IMR-90 (cell line): ENCODE data around the gene DMRT2. TPM values are rescaled to one million over a fixed set of nuclear protein-coding genes. Genes with fewer than 3 reads are reported as not detected.

Experiments used
- ATAC-seq: fragments of 200-7000 bp; cut with Tn5 transposase; 2 replicates; pipeline ENCODE4 v1.9.1; 2020; ENCODE audit warnings: low read depth, mild to moderate bottlenecking, moderate library complexity
- BruUV-seq: library from RNA; stranded (reverse); fragments of 400-500 nt; replicated peaks from 2 replicates; lab custom pipeline; 2021; lab: Mats Ljungman, UMichigan
- CTCF ChIA-PET: fragments of 300-600 bp; formaldehyde crosslinking; extraction: SDS; loops from one replicate; lab custom pipeline; 2021; ENCODE audit warnings: antibody characterized with exemption; lab: Yijun Ruan, JAX
- POLR2A ChIA-PET: fragments of 300-600 bp; sonication (Branson Sonifier 250); formaldehyde crosslinking; loops from one replicate; lab custom pipeline; 2022; ENCODE audit warnings: antibody characterized with exemption; ENCODE audit not compliant: unreplicated experiment; lab: Charles Lee
- DNase-seq: peaks from one replicate; pipeline ENCODE4 v3.0.0; 2013
- H2AFZ ChIP-seq: replicated peaks from 2 replicates; pipeline ENCODE3; 2013; ENCODE audit warnings: low read length, mild to moderate bottlenecking; ENCODE audit not compliant: poor library complexity
- H2AK5ac ChIP-seq: 2 replicates; pipeline ENCODE4 v1.6.1; 2013; ENCODE audit warnings: low read depth, low read length, inconsistent platforms
- H2AK9ac ChIP-seq: replicated peaks from 2 replicates; pipeline ENCODE3; 2013; ENCODE audit warnings: mild to moderate bottlenecking, low read depth, low read length, moderate library complexity; ENCODE audit not compliant: poor library complexity
- H2BK120ac ChIP-seq: 2 replicates; pipeline ENCODE4 v1.6.1; 2013; ENCODE audit warnings: low read depth, low read length, inconsistent platforms
- H2BK15ac ChIP-seq: 3 replicates; pipeline ENCODE4 v1.6.1; 2013; ENCODE audit warnings: low read depth, low read length, inconsistent platforms
- H2BK20ac ChIP-seq: 2 replicates; pipeline ENCODE4 v1.6.1; 2013; ENCODE audit warnings: low read depth, mild to moderate bottlenecking, inconsistent platforms, low read length, moderate library complexity
- H2BK5ac ChIP-seq: 2 replicates; pipeline ENCODE4 v1.6.1; 2013; ENCODE audit warnings: mild to moderate bottlenecking, low read depth, low read length, inconsistent platforms; ENCODE audit not compliant: poor library complexity, severe bottlenecking
- H3K14ac ChIP-seq: replicated peaks from 2 replicates; pipeline ENCODE4 v1.6.1; 2013; ENCODE audit warnings: low read depth, low read length, inconsistent platforms
- H3K18ac ChIP-seq: 2 replicates; pipeline ENCODE4 v1.6.1; 2013; ENCODE audit warnings: low read depth, low read length, control low read depth
- H3K23ac ChIP-seq: 2 replicates; pipeline ENCODE4 v1.6.1; 2013; ENCODE audit warnings: low read depth, low read length, inconsistent platforms
- H3K27ac ChIP-seq: 2 replicates; pipeline ENCODE4 v1.5.1; 2013; ENCODE audit warnings: mild to moderate bottlenecking, control low read depth, low read length; ENCODE audit not compliant: insufficient read depth
- H3K27me3 ChIP-seq: 2 replicates; pipeline ENCODE4 v1.6.1; 2013; ENCODE audit warnings: low read length; ENCODE audit not compliant: control insufficient read depth, insufficient read depth
- H3K36me3 ChIP-seq: 2 replicates; pipeline ENCODE4 v1.6.1; 2013; ENCODE audit warnings: low read length, mixed read lengths; ENCODE audit not compliant: control insufficient read depth, insufficient read depth
- H3K4ac ChIP-seq: 2 replicates; pipeline ENCODE4 v1.6.1; 2013; ENCODE audit warnings: low read depth, low read length, inconsistent platforms
- H3K4me1 ChIP-seq: 2 replicates; pipeline ENCODE4 v1.6.1; 2013; ENCODE audit warnings: low read length, mixed read lengths; ENCODE audit not compliant: control insufficient read depth, insufficient read depth
- H3K4me2 ChIP-seq: 2 replicates; pipeline ENCODE4 v1.6.1; 2013; ENCODE audit warnings: low read depth, mild to moderate bottlenecking, control low read depth, low read length, moderate library complexity
- H3K4me3 ChIP-seq: 2 replicates; pipeline ENCODE4 v1.5.1; 2013; ENCODE audit warnings: low read depth, mild to moderate bottlenecking, control low read depth, low read length, moderate library complexity; ENCODE audit not compliant: insufficient read depth
- H3K56ac ChIP-seq: 2 replicates; pipeline ENCODE4 v1.6.1; 2013; ENCODE audit warnings: low read length, inconsistent platforms; ENCODE audit not compliant: insufficient read depth; ENCODE audit errors: extremely low read depth
- H3K79me1 ChIP-seq, 2 experiments: 2 replicates each; pipeline ENCODE4 v1.6.1; 2013; ENCODE audit warnings: low read length in 2 of 2, inconsistent platforms in 1 of 2, low read depth in 1 of 2
- H3K9ac ChIP-seq: 2 replicates; pipeline ENCODE4 v1.6.1; 2013; ENCODE audit warnings: low read depth, low read length, control low read depth
- H3K9me1 ChIP-seq: 2 replicates; pipeline ENCODE4 v1.6.1; 2013; ENCODE audit warnings: low read length, inconsistent platforms; ENCODE audit not compliant: insufficient read depth
- H3K9me3 ChIP-seq: 2 replicates; pipeline ENCODE4 v1.6.1; 2013; ENCODE audit warnings: low read length; ENCODE audit not compliant: control insufficient read depth, insufficient read depth
- H4K20me1 ChIP-seq: 2 replicates; pipeline ENCODE4 v1.6.1; 2013; ENCODE audit warnings: low read length, inconsistent platforms; ENCODE audit not compliant: insufficient read depth
- H4K5ac ChIP-seq: 2 replicates; pipeline ENCODE4 v1.6.1; 2013; ENCODE audit warnings: mild to moderate bottlenecking, low read depth, low read length, control low read depth
- H4K8ac ChIP-seq, 2 experiments: 2 replicates each; pipeline ENCODE4 v1.6.1; 2013; ENCODE audit warnings: low read depth in 2 of 2, low read length in 2 of 2, control low read depth in 1 of 2, inconsistent platforms in 1 of 2
- H4K91ac ChIP-seq: 2 replicates; pipeline ENCODE4 v1.6.1; 2013; ENCODE audit warnings: low read depth, low read length, inconsistent platforms; ENCODE audit not compliant: insufficient read depth
- BHLHE40 ChIP-seq: fragments of 150-350 bp; IDR thresholded peaks from 2 replicates; pipeline ENCODE4 v1.6.1; 2016; ENCODE audit warnings: mild to moderate bottlenecking, low read depth, low read length
- CEBPB ChIP-seq: IDR thresholded peaks from 2 replicates; pipeline ENCODE4 v1.6.1; 2012; ENCODE audit warnings: low read depth, low read length, improper control_type of control experiment
- CHD1 ChIP-seq: IDR thresholded peaks from 2 replicates; pipeline ENCODE4 v1.6.1; 2012; ENCODE audit warnings: low read depth, low read length, improper control_type of control experiment
- FOS ChIP-seq: fragments of 150-350 bp; IDR thresholded peaks from 2 replicates; pipeline ENCODE4 v1.6.1; 2016; ENCODE audit warnings: low read depth, low read length
- MAFK ChIP-seq: IDR thresholded peaks from 2 replicates; pipeline ENCODE4 v1.6.1; 2012; ENCODE audit warnings: low read depth, low read length, improper control_type of control experiment
- MAZ ChIP-seq: IDR thresholded peaks from 2 replicates; pipeline ENCODE4 v1.6.1; 2012; ENCODE audit warnings: low read depth, mild to moderate bottlenecking, low read length, improper control_type of control experiment, moderate library complexity, borderline replicate concordance
- MXI1 ChIP-seq: IDR thresholded peaks from 2 replicates; pipeline ENCODE4 v1.6.1; 2012; ENCODE audit warnings: low read depth, mild to moderate bottlenecking, low read length, moderate library complexity, borderline replicate concordance
- NFE2L2 ChIP-seq: fragments of 150-350 bp; IDR thresholded peaks from 2 replicates; pipeline ENCODE4 v1.6.1; 2016; ENCODE audit warnings: low read depth, mild to moderate bottlenecking, low read length
- POLR2A ChIP-seq: IDR thresholded peaks from 2 replicates; pipeline ENCODE4 v1.6.1; 2012; ENCODE audit warnings: mild to moderate bottlenecking, low read depth, low read length
- RAD21 ChIP-seq: IDR thresholded peaks from 2 replicates; pipeline ENCODE4 v1.6.1; 2012; ENCODE audit warnings: low read length, improper control_type of control experiment
- RCOR1 ChIP-seq: IDR thresholded peaks from 2 replicates; pipeline ENCODE4 v1.6.1; 2012; ENCODE audit warnings: mild to moderate bottlenecking, low read length, improper control_type of control experiment; ENCODE audit not compliant: insufficient replicate concordance
- RFX5 ChIP-seq: IDR thresholded peaks from 2 replicates; pipeline ENCODE4 v1.8.0; 2012; ENCODE audit warnings: low read depth, mild to moderate bottlenecking, low read length, moderate library complexity
- SMC3 ChIP-seq: fragments of 150-350 bp; IDR thresholded peaks from 2 replicates; pipeline ENCODE4 v1.6.1; 2016; ENCODE audit warnings: low read depth, mild to moderate bottlenecking, antibody characterized with exemption, low read length, moderate library complexity
- WGBS, 2 experiments: methylation state at CpG; one replicate each; pipeline versions ENCODE4 v1.1.5 to v1.1.7; 2013; ENCODE audit warnings: missing lambda C conversion rate in 2 of 2; ENCODE audit not compliant: insufficient read length in 1 of 2; ENCODE audit errors: extremely low coverage in 2 of 2; 5-methylcytosine and 5-hydroxymethylcytosine counted together
- dilution Hi-C: fragments of 300-500 bp; cut with HindIII; formaldehyde crosslinking; loops from one replicate; pipeline ENCODE4 v1.14.3; 2018; ENCODE audit warnings: low sequenced_read_pairs; ENCODE audit not compliant: unreplicated experiment
- in situ Hi-C: fragments of 300-500 bp; cut with MboI; formaldehyde crosslinking; loops from 3 replicates; pipeline ENCODE4 v1.14.3; 2019; ENCODE audit warnings: low sequenced_read_pairs, inconsistent platforms, mixed read lengths
- intact Hi-C: fragments of 100-400 bp; cut with micrococcal nuclease; formaldehyde crosslinking; loops from 2 replicates; pipeline ENCODE4 v1.10.0; 2022
- polyA plus RNA-seq, 3 experiments: library from polyadenylated mRNA; depleted of rRNA; stranded (reverse); fragments of >200 nt; gene quantifications; 2 replicates each; pipeline ENCODE4 v1.2.3, GENCODE V29; 2012; ENCODE audit warnings: low replicate concordance in 1 of 3
- total RNA-seq: library from RNA; depleted of rRNA; stranded (reverse); fragments of >200 nt; gene quantifications from 2 replicates; pipeline ENCODE4 v1.2.3, GENCODE V29; 2012
- TF ChIP-seq, protein P1 (sequence below): conservative IDR thresholded peaks from 2 replicates; pipeline ENCODE4 v1.5.1; 2012; ENCODE audit warnings: mild to moderate bottlenecking, low read depth, low read length, improper control_type of control experiment
- TF ChIP-seq, protein P2 (sequence below): fragments of 150-350 bp; IDR thresholded peaks from 2 replicates; pipeline ENCODE4 v1.6.1; 2016; ENCODE audit warnings: low read depth, mild to moderate bottlenecking, low read length, moderate library complexity, borderline replicate concordance
- TF ChIP-seq, protein P3 (sequence below): fragments of 150-350 bp; IDR thresholded peaks from 2 replicates; pipeline ENCODE4 v1.6.1; 2017; ENCODE audit warnings: mild to moderate bottlenecking, antibody characterized with exemption, low read length, low read depth

The DMRT2 gene
- total and polyA plus RNA-seq, 2 of the 4 experiments (the other 2 are of a cell fraction): not detected

DNA sequence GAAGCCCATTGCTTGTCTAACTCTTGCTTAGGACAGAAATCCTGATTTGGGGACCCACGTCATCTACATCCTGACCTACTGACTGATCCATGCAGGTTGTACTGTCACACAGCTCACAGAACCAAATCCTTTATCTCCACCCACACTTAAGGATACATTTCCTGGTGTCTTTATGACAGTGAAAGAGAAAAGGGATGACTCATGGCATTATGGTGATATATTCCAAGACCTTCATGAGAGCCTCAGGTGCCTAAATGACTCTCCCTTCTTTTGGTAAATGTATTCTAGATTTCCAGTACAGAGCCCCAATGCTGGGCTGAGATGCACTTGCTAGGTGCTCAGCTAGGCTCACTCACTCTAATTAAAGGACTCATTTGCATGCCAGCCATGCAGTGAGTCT, 26.0 kb upstream of the DMRT2 start:
- dilution Hi-C loops (no loop called here), intact Hi-C loops (no loop called here), in situ Hi-C loops (no loop called here)
- H3K79me1 ChIP-seq: no peaks in the 10 kb centered on the region
- no peak for ATAC-seq
- H3K9me1 ChIP-seq: no peaks in the 10 kb centered on the region
- H3K14ac ChIP-seq: no peak overlapping the region
- H2BK120ac ChIP-seq: no peak overlapping the region
- whole genome bisulfite sequencing, 2 experiments: no CpG with 5 or more reads among the region's 1 CpG
- no peak overlapping the region for H4K91ac ChIP-seq
- DNase-seq: no peak
- H3K27ac ChIP-seq: no peak overlapping the region
- ChIA-PET CTCF (interaction anchor here (0.6 kb wide), 1 partner anchor 154 kb away, joined by 3 read pairs; no protein-coding TSS in a partner anchor), POLR2A (no interaction called here)
- no peak overlapping the region for H3K4me2 ChIP-seq
- H3K4ac ChIP-seq: no peak overlapping the region
- no peaks in the 10 kb centered on the region for H3K9me3 ChIP-seq
- H2AFZ ChIP-seq: no peak overlapping the region
- TF ChIP-seq, protein P1, sequence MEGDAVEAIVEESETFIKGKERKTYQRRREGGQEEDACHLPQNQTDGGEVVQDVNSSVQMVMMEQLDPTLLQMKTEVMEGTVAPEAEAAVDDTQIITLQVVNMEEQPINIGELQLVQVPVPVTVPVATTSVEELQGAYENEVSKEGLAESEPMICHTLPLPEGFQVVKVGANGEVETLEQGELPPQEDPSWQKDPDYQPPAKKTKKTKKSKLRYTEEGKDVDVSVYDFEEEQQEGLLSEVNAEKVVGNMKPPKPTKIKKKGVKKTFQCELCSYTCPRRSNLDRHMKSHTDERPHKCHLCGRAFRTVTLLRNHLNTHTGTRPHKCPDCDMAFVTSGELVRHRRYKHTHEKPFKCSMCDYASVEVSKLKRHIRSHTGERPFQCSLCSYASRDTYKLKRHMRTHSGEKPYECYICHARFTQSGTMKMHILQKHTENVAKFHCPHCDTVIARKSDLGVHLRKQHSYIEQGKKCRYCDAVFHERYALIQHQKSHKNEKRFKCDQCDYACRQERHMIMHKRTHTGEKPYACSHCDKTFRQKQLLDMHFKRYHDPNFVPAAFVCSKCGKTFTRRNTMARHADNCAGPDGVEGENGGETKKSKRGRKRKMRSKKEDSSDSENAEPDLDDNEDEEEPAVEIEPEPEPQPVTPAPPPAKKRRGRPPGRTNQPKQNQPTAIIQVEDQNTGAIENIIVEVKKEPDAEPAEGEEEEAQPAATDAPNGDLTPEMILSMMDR: no peak
- no peak for TF ChIP-seq RAD21
- TF ChIP-seq SMC3: no peak
- TF ChIP-seq RFX5: no peak
- TF ChIP-seq, protein P2, sequence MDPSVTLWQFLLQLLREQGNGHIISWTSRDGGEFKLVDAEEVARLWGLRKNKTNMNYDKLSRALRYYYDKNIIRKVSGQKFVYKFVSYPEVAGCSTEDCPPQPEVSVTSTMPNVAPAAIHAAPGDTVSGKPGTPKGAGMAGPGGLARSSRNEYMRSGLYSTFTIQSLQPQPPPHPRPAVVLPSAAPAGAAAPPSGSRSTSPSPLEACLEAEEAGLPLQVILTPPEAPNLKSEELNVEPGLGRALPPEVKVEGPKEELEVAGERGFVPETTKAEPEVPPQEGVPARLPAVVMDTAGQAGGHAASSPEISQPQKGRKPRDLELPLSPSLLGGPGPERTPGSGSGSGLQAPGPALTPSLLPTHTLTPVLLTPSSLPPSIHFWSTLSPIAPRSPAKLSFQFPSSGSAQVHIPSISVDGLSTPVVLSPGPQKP: no peak
- no peak for TF ChIP-seq NFE2L2
- no peak for TF ChIP-seq MAFK
- TF ChIP-seq FOS: no peak
- TF ChIP-seq MXI1: no peak
- TF ChIP-seq POLR2A: no peak
- TF ChIP-seq RCOR1: no peak
- no peak for TF ChIP-seq BHLHE40
- no peak for TF ChIP-seq CHD1
- TF ChIP-seq, protein P3, sequence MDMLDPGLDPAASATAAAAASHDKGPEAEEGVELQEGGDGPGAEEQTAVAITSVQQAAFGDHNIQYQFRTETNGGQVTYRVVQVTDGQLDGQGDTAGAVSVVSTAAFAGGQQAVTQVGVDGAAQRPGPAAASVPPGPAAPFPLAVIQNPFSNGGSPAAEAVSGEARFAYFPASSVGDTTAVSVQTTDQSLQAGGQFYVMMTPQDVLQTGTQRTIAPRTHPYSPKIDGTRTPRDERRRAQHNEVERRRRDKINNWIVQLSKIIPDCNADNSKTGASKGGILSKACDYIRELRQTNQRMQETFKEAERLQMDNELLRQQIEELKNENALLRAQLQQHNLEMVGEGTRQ: no peak
- no peak for TF ChIP-seq CEBPB
- TF ChIP-seq MAZ: no peak
- H2AK9ac ChIP-seq: no peak overlapping the region
- no peak overlapping the region for H2AK5ac ChIP-seq
- H3K23ac ChIP-seq: no peak overlapping the region
- no peak overlapping the region for H3K18ac ChIP-seq
- no peak overlapping the region for H2BK5ac ChIP-seq
- BruUV-seq: no TSS peak
- H3K4me1 ChIP-seq: no peaks in the 10 kb centered on the region
- H4K5ac ChIP-seq: no peak overlapping the region
- no peak overlapping the region for H2BK20ac ChIP-seq
- H4K8ac ChIP-seq: no peak overlapping the region
- H4K20me1 ChIP-seq: no peaks in the 10 kb centered on the region
- no peak overlapping the region for H2BK15ac ChIP-seq
- H3K9ac ChIP-seq: no peak overlapping the region
- H3K4me3 ChIP-seq: no peak overlapping the region
- no peaks in the 10 kb centered on the region for H3K27me3 ChIP-seq
- no peaks in the 10 kb centered on the region for H3K36me3 ChIP-seq
- H3K56ac ChIP-seq: no peak overlapping the region
